ENCODE data around the gene CRYZL1.

Gene CRYZL1

DNA sequence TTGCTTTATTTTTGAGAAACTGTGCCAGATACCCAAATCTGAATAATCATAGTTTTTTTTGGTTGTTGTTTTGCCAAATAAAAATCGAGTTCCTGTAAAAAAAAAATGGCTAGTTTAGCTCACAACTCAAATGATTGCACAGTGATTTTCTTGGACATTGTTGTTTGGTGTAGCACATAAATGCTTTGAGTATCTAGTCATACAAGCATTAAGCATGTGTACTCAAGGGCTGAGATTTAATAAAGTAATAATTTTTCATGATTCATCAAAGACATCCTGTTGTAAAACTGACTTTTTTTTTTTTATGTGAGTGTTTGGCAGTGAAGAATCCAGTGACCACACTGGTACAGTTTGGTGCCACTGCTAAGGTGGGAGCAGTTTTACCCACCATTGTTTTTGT, 19.6 kb upstream of the CRYZL1 start:
- H3K4me1 ChIP-seq (ENCODE audit: control insufficient read depth, insufficient read depth, low read length) = peaks cover 31% of the 10 kb centered on the region
- no peak overlapping the region for H3K27ac ChIP-seq (ENCODE audit: low read depth, low read length)
- H3K36me3 ChIP-seq (ENCODE audit: control insufficient read depth, insufficient read depth, low read length) = no peaks in the 10 kb centered on the region
- H3K27me3 ChIP-seq (ENCODE audit: control insufficient read depth, insufficient read depth, low read length) = no peaks in the 10 kb centered on the region
- no peaks in the 10 kb centered on the region; the same call in 1 of the 2 replicates for H3K9me3 ChIP-seq (ENCODE audit: control insufficient read depth, insufficient read depth, low read depth, low read length)
- no peak overlapping the region for H3K9ac ChIP-seq (ENCODE audit: low read length)
- H3K4me3 ChIP-seq (ENCODE audit: low read depth, low read length) = no peak overlapping the region

DNA sequence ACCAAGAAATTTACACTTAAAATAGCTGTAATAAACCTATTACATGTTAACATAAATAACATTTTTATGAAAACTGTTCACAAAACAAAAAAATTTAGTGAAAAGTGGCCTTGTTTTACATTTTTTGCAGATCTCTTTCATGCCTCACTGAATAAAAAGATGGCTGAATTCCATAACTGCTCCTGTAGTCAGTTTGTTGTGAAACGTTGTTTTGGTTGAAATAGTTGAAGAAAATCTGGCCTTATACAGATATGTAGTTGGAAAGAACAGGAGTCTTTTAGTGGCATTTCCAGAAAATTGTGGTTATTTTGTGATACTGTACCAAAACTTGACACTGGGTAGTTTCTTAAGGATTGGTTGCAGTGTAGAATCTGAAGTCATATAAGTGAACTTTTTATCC, 18.9 kb upstream of the CRYZL1 start:
- no peaks in the 10 kb centered on the region; the same call in 1 of the 2 replicates for H3K9me3 ChIP-seq (ENCODE audit: control insufficient read depth, insufficient read depth, low read depth, low read length)
- H3K27me3 ChIP-seq (ENCODE audit: control insufficient read depth, insufficient read depth, low read length) = no peaks in the 10 kb centered on the region
- no peaks in the 10 kb centered on the region for H3K36me3 ChIP-seq (ENCODE audit: control insufficient read depth, insufficient read depth, low read length)
- H3K9ac ChIP-seq (ENCODE audit: low read length) = no peak overlapping the region
- H3K4me1 ChIP-seq (ENCODE audit: control insufficient read depth, insufficient read depth, low read length) = peaks cover 38% of the 10 kb centered on the region
- H3K4me3 ChIP-seq (ENCODE audit: low read depth, low read length) = no peak overlapping the region
- H3K27ac ChIP-seq (ENCODE audit: low read depth, low read length) = 0 out of 2 replicates have a peak overlapping the region, but pooled peaks have one; percentile 35

DNA sequence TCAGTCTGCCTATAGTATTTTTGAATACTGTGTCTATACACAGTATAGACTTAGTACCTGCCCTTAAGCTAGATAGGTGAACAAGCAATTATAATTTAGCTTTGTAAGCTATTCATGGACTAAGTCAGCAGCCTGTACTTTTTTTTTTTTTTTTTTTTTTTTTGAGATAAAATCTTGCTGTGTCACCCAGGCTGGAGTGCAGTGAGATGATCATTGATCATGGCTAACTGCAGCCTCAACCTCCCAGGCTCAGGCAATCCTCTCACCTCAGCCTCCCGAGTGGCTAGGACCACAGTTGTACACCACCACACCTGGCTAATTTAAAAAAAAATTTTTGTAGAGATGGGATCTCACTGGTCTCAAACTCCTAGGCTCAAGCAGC, 18.0 kb upstream of the CRYZL1 start:
- Histone ChIP-seq H3K9ac (ENCODE audit: low read length) (no peak overlapping the region), H3K9me3 (ENCODE audit: control insufficient read depth, insufficient read depth, low read depth, low read length) (no peaks in the 10 kb centered on the region; the same call in 1 of the 2 replicates), H3K27ac (ENCODE audit: low read depth, low read length) (no peak overlapping the region), H3K36me3 (ENCODE audit: control insufficient read depth, insufficient read depth, low read length) (no peaks in the 10 kb centered on the region), H3K27me3 (ENCODE audit: control insufficient read depth, insufficient read depth, low read length) (no peaks in the 10 kb centered on the region), H3K4me1 (ENCODE audit: control insufficient read depth, insufficient read depth, low read length) (peaks cover 47% of the 10 kb centered on the region), H3K4me3 (ENCODE audit: low read depth, low read length) (no peak overlapping the region)

DNA sequence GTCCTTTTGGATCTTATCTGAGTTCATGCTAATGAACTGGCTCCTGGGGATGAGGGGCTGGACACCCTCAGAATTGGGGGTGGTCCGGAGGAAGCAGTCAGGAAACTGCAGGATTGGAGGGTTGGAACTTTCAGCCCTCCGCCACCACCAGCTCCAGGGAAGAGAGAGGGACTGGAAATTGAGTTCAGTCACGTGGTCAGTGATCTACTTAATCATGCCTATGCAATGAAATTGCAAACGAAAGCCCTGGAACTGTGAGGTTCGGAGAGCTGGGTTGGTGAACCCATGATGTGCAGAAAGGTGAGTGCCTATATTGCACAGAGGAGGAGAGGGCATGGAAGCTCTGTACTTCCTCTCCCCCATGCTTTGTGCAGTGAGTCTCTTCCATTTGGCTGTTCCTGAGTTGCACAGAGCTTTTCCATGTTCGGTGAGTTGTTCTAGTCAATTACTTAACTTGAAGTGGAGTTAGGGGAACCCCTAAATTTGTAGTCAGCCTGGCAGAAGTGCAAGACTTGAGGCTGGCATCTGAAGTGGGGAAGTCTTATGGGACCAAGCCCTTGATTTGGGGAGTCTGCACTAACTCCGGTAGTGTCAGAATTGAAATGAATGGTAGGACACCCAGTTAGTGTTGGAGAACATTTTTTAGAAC, 17.5 kb upstream of the CRYZL1 start:
- no peak overlapping the region for H3K27ac ChIP-seq (ENCODE audit: low read depth, low read length)
- peaks cover 51% of the 10 kb centered on the region for H3K4me1 ChIP-seq (ENCODE audit: control insufficient read depth, insufficient read depth, low read length)
- H3K36me3 ChIP-seq (ENCODE audit: control insufficient read depth, insufficient read depth, low read length) = no peaks in the 10 kb centered on the region
- no peaks in the 10 kb centered on the region; the same call in 1 of the 2 replicates for H3K9me3 ChIP-seq (ENCODE audit: control insufficient read depth, insufficient read depth, low read depth, low read length)
- H3K9ac ChIP-seq (ENCODE audit: low read length) = no peak overlapping the region
- H3K27me3 ChIP-seq (ENCODE audit: control insufficient read depth, insufficient read depth, low read length) = no peaks in the 10 kb centered on the region
- H3K4me3 ChIP-seq (ENCODE audit: low read depth, low read length) = no peak overlapping the region

DNA sequence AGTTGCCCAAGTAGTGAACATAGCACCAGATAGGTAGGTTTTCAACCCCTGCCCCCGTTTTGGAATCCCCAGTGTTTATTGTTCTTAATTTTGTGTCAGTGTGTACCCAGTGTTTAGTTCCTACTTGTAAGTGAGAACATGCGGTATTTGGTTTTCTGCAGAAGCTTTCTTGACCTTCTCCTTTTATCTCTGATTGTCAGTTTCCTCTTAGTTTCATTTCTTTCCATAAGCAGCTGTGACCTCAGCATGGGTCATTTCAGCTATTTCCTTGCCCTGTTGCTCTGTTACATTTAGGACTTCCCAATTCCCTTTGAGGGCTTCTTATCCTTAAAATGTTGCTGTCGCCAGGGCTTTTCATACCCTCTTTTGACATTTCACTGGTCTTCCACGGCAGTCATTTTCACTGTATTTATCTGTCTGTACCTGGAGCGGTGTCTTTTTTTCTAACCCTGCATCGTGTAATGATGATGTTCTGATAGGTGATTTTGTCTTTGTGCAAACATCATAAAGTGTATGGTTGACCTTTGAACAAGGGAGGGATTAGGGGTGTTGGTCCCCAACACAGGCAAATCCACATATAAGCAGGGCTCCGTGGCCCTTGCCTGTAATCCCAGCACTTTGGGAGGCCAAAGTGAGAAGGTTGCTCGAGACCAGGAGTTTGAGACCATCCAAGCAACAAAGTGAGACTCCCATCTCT, 15.7 kb upstream of the CRYZL1 start:
- Histone ChIP-seq H3K27me3 (ENCODE audit: control insufficient read depth, insufficient read depth, low read length) (no peaks in the 10 kb centered on the region), H3K4me1 (ENCODE audit: control insufficient read depth, insufficient read depth, low read length) (peaks cover 52% of the 10 kb centered on the region), H3K4me3 (ENCODE audit: low read depth, low read length) (no peak overlapping the region), H3K9me3 (ENCODE audit: control insufficient read depth, insufficient read depth, low read depth, low read length) (no peaks in the 10 kb centered on the region; the same call in 1 of the 2 replicates), H3K36me3 (ENCODE audit: control insufficient read depth, insufficient read depth, low read length) (no peaks in the 10 kb centered on the region), H3K9ac (ENCODE audit: low read length) (no peak overlapping the region), H3K27ac (ENCODE audit: low read depth, low read length) (no peak overlapping the region)

DNA sequence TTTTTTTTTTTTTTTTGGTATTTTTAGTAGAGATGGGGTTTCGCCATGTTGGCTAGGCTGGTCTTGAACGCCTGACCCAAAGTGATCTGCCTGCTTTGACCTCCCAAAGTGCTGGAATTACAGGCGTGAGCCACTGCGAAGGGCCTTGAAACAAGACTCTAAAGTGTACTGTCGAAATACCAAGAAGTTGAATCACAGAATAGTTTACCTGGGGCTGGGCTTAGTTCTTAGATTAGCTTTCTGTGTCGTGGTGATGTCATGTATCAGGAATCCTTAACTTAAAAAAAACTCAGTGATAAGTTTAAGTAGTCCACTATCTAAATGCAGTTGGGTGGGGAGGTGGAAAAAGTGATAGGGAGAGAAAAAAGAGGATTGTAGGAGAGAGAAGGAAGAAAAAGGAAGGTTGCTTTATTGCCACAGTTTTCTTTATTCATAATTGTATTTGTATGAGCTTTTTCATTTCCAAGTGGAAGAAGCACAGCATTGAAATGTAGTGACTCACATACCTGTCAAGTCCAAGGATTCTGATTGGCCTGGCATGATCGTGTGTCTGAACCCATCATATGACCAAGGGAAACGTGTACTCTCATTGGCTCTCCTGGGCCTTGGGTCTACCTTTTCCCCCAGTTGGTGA, 14.2 kb upstream of the CRYZL1 start:
- H3K27ac ChIP-seq (ENCODE audit: low read depth, low read length) = peak overlapping the region; percentile 61; the same call in 1 of the 2 replicates

DNA sequence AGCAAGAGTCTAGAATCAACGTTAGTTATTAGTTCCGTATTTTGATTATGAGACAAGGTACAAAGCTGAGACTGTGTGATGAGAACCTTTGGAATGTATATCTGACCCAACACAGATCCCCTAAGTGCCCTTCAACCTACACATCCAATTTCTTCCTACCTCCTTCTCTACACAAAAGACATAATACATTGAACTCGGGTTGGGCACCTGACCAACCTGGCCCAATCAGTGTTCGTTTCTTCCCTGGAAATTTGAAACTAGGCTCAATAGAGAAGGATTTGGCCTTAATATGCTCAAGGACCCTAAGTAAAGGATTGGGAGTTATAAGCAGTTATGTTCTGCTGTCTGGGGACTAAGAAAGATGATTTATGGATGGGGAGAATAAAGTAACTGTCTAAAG, 12.9 kb upstream of the CRYZL1 start:
- Histone ChIP-seq H3K4me1 (ENCODE audit: control insufficient read depth, insufficient read depth, low read length) (peaks cover 72% of the 10 kb centered on the region), H3K9ac (ENCODE audit: low read length) (no peak overlapping the region), H3K36me3 (ENCODE audit: control insufficient read depth, insufficient read depth, low read length) (no peaks in the 10 kb centered on the region), H3K4me3 (ENCODE audit: low read depth, low read length) (no peak overlapping the region), H3K9me3 (ENCODE audit: control insufficient read depth, insufficient read depth, low read depth, low read length) (no peaks in the 10 kb centered on the region), H3K27ac (ENCODE audit: low read depth, low read length) (no peak overlapping the region), H3K27me3 (ENCODE audit: control insufficient read depth, insufficient read depth, low read length) (no peaks in the 10 kb centered on the region)

More for the DNA sequence above, 14.2 kb upstream of the CRYZL1 start:
- Histone ChIP-seq H3K4me1 (ENCODE audit: control insufficient read depth, insufficient read depth, low read length) (peaks cover 64% of the 10 kb centered on the region), H3K36me3 (ENCODE audit: control insufficient read depth, insufficient read depth, low read length) (no peaks in the 10 kb centered on the region), H3K9me3 (ENCODE audit: control insufficient read depth, insufficient read depth, low read depth, low read length) (no peaks in the 10 kb centered on the region; the same call in 1 of the 2 replicates), H3K9ac (ENCODE audit: low read length) (no peak overlapping the region), H3K27me3 (ENCODE audit: control insufficient read depth, insufficient read depth, low read length) (no peaks in the 10 kb centered on the region), H3K4me3 (ENCODE audit: low read depth, low read length) (no peak overlapping the region)

DNA sequence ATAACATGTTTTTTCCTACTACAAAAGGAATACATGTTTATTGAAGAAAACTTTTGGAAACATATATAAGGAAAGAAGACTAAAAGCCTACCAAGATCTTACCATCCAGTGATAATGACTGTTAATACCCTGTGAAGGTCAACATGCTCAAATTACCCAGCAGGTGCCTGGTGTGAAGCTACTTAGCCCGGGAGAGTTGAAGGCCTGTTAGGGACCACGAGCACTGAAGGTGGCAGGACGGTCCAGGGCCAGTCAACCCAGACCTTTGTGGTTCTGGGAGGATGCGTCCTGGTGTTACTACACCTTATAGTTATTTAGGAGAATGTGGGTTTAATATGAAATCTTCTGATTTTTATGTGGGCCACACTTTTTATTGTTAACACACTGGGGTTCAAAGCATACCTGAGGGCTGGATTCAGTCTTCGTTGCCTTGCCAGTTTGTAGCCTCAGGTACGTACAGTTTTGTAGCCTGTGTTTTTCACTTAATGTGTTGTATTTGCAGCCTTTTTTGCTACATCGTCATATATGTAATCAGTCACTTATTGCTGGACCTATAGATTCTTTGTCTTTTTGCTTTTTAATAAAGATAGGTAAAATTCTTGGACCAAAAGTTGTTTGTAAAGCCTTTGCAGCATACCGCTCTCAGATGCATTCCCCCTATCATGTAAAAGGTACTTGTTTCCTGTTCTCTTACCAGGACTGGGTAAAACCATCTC, 10.6 kb upstream of the CRYZL1 start:
- H3K4me3 ChIP-seq (ENCODE audit: low read depth, low read length) = no peak overlapping the region
- no peak overlapping the region for H3K27ac ChIP-seq (ENCODE audit: low read depth, low read length)
- no peak overlapping the region for H3K9ac ChIP-seq (ENCODE audit: low read length)
- no peaks in the 10 kb centered on the region for H3K27me3 ChIP-seq (ENCODE audit: control insufficient read depth, insufficient read depth, low read length)
- H3K36me3 ChIP-seq (ENCODE audit: control insufficient read depth, insufficient read depth, low read length) = no peaks in the 10 kb centered on the region
- H3K4me1 ChIP-seq (ENCODE audit: control insufficient read depth, insufficient read depth, low read length) = peaks cover 56% of the 10 kb centered on the region
- H3K9me3 ChIP-seq (ENCODE audit: control insufficient read depth, insufficient read depth, low read depth, low read length) = no peaks in the 10 kb centered on the region

DNA sequence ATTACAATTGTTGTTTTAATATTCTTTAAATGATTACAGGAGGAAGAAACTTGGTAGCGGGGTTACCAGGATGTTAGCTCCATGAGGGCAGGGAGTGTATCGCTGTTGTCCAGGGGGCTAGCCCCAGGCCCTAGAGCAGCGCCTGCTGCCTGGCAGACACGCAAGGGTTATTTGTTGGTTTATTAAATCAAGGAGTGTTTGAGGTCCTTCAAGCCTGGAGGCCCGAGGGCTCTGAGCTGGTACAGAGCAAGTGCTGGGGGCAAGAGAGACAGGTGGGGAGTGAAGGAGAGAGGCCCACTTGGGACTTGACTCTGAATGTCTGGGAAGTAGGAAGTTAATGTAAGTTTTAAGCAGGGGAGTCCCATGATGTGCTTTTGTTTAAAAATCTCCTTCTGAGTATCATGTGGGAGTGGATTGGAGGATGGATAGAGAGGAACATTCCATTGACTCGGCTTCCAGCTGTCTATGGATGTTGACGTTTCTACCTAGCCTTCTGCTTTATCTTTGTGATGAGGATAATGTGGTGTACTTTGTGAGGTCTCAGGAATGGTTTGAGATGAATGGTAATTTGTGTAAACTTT, 9.5 kb upstream of the CRYZL1 start:
- H3K27me3 ChIP-seq (ENCODE audit: control insufficient read depth, insufficient read depth, low read length) = no peaks in the 10 kb centered on the region
- H3K9ac ChIP-seq (ENCODE audit: low read length) = no peak overlapping the region
- H3K36me3 ChIP-seq (ENCODE audit: control insufficient read depth, insufficient read depth, low read length) = no peaks in the 10 kb centered on the region
- H3K4me1 ChIP-seq (ENCODE audit: control insufficient read depth, insufficient read depth, low read length) = peaks cover 47% of the 10 kb centered on the region
- H3K4me3 ChIP-seq (ENCODE audit: low read depth, low read length) = no peak overlapping the region
- H3K27ac ChIP-seq (ENCODE audit: low read depth, low read length) = no peak overlapping the region
- H3K9me3 ChIP-seq (ENCODE audit: control insufficient read depth, insufficient read depth, low read depth, low read length) = no peaks in the 10 kb centered on the region

DNA sequence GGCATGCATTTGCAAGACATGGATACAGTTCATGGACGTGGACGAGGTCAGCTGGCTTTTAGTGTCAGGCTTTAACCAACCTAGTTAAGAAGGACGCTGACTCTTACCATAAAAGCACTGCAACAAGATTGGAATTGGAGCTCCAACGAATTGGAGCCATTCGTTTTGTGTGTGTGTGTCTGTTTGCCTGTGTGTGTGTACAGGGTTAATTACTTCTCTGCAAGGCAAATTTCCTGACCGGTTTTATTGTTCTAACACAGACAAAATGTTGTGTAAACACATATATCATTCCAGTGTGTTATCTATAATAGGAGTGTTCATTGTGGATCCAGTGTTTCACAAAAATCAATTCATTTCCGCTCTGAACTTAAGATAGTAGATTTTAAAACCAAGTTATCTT, 8.7 kb upstream of the CRYZL1 start:
- H3K27ac ChIP-seq (ENCODE audit: low read depth, low read length) = no peak overlapping the region
- no peaks in the 10 kb centered on the region for H3K27me3 ChIP-seq (ENCODE audit: control insufficient read depth, insufficient read depth, low read length)
- H3K4me3 ChIP-seq (ENCODE audit: low read depth, low read length) = no peak overlapping the region
- H3K9ac ChIP-seq (ENCODE audit: low read length) = no peak overlapping the region
- no peaks in the 10 kb centered on the region for H3K36me3 ChIP-seq (ENCODE audit: control insufficient read depth, insufficient read depth, low read length)
- H3K9me3 ChIP-seq (ENCODE audit: control insufficient read depth, insufficient read depth, low read depth, low read length) = no peaks in the 10 kb centered on the region
- peaks cover 46% of the 10 kb centered on the region for H3K4me1 ChIP-seq (ENCODE audit: control insufficient read depth, insufficient read depth, low read length)

Data from HUES6 (cell line).